Duodenal mucosa (tissue), 2 donors: ENCODE data around the gene TRMO.

Source experiments
- H3K27ac ChIP-seq: one replicate; pipeline ENCODE4 v1.7.0; 2013; ENCODE audit warnings: low read depth, low read length
- H3K27me3 ChIP-seq, 2 donors: one replicate each; pipeline ENCODE4 v1.7.0; 2013; ENCODE audit warnings: low read length in 2 of 2, control low read depth in 1 of 2; ENCODE audit not compliant: insufficient read depth in 2 of 2, control insufficient read depth in 1 of 2
- H3K36me3 ChIP-seq, 2 donors: one replicate each; pipeline ENCODE4 v1.7.0; 2013; ENCODE audit warnings: low read length in 2 of 2, control low read depth in 1 of 2; ENCODE audit not compliant: insufficient read depth in 2 of 2, control insufficient read depth in 1 of 2
- H3K4me1 ChIP-seq, 2 donors: one replicate each; pipeline ENCODE4 v1.7.0; 2013; ENCODE audit warnings: low read length in 2 of 2, control low read depth in 1 of 2; ENCODE audit not compliant: insufficient read depth in 2 of 2, control insufficient read depth in 1 of 2
- H3K4me3 ChIP-seq, 2 donors: one replicate each; pipeline ENCODE4 v1.7.0; 2013; ENCODE audit warnings: low read length in 2 of 2, low read depth in 1 of 2
- H3K9ac ChIP-seq, 2 donors: one replicate each; pipeline ENCODE4 v1.7.0; 2013; ENCODE audit warnings: low read length in 2 of 2, low read depth in 1 of 2
- H3K9me3 ChIP-seq, 2 donors: one replicate each; pipeline ENCODE4 v1.7.0; 2013; ENCODE audit warnings: low read length in 2 of 2, control low read depth in 1 of 2; ENCODE audit not compliant: control insufficient read depth in 1 of 2

Gene TRMO

GRCh38 chr9:97855899-97856298, 66.4 kb downstream of the TRMO start:
- Histone ChIP-seq H3K4me1 (peaks cover 0 to 3% of the 10 kb centered on the region in 2 donors), H3K4me3 (no peak overlapping the region), H3K9me3 (no peaks in the 10 kb centered on the region), H3K36me3 (no peaks in the 10 kb centered on the region), H3K27ac (no peak overlapping the region), H3K9ac (no peak overlapping the region), H3K27me3 (peaks cover 77 to 87% of the 10 kb centered on the region in 2 donors)

DNA sequence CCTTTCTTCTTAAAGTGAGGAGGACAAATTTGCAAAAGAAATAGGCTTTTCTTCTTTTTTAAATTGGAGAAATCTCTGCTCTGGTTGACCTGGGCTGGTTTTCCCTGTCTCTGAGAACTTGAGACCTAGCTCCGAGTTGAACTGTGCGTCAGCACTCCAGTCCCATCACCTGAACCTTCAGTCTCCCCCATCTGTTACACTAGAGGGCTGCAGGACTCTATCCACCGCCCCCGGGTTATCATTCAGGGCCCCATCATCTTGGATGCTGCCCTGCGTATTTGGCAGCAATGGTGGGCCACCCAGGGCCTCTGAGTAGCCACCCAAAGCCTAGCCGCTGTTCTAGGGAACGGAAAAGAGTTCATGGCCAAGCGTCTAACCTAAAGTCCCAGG, 66.8 kb downstream of the TRMO start:
- peaks cover 74 to 87% of the 10 kb centered on the region in 2 donors for H3K27me3 ChIP-seq
- peaks cover 0 to 3% of the 10 kb centered on the region in 2 donors for H3K4me1 ChIP-seq
- H3K27ac ChIP-seq = no peak overlapping the region

GRCh38 chr9:97854696-97855485, 67.4 kb downstream of the TRMO start:
- peaks cover 71 to 87% of the 10 kb centered on the region in 2 donors for H3K27me3 ChIP-seq
- no peaks in the 10 kb centered on the region for H3K36me3 ChIP-seq
- no peak overlapping the region for H3K27ac ChIP-seq
- H3K4me3 ChIP-seq = no peak overlapping the region
- no peaks in the 10 kb centered on the region for H3K9me3 ChIP-seq
- no peak overlapping the region for H3K9ac ChIP-seq
- peaks cover 0 to 3% of the 10 kb centered on the region in 2 donors for H3K4me1 ChIP-seq

More for the DNA sequence above, 66.8 kb downstream of the TRMO start:
- Histone ChIP-seq H3K9me3 (no peaks in the 10 kb centered on the region), H3K36me3 (no peaks in the 10 kb centered on the region), H3K4me3 (no peak overlapping the region), H3K9ac (no peak overlapping the region)
